Activated CD8-positive, alpha-beta memory T cell treated with anti-CD3 and anti-CD28 coated beads, Interleukin-2, amount 50 U/mL, for 24 hours (primary cell): ENCODE results near the gene DYNC2H1.
"Not testable (repeated sequence)": the region's sequence is repeated elsewhere in the genome, so short reads cannot be mapped to it uniquely, and the experiment has no call there.

Source experiments
- DNase-seq: peaks from one replicate; pipeline ENCODE4 v3.0.0-alpha.2; 2020; ENCODE audit errors: extremely low read depth

DYNC2H1 gene

GRCh38 chr11:103368145-103368544 is 258.9 kb downstream of the DYNC2H1 start:
- DNase-seq: no peak

- no peak for DNase-seq
Measured at GRCh38 chr11:103370076-103370475, 260.9 kb downstream of the DYNC2H1 start.

- no peak for DNase-seq
Measured at GRCh38 chr11:103372906-103373305, 263.7 kb downstream of the DYNC2H1 start.

GRCh38 chr11:103374227-103374626 is 265.0 kb downstream of the DYNC2H1 start:
- DNase-seq: not testable (repeated sequence)

- DNase-seq: no peak
Measured at GRCh38 chr11:103378931-103379330, 269.7 kb downstream of the DYNC2H1 start.

GRCh38 chr11:103380031-103380430 is 270.8 kb downstream of the DYNC2H1 start:
- no peak for DNase-seq

- no peak for DNase-seq
Measured at GRCh38 chr11:103384652-103385051, 275.4 kb downstream of the DYNC2H1 start.

GRCh38 chr11:103395612-103396011 is 286.4 kb downstream of the DYNC2H1 start:
- no peak for DNase-seq

- DNase-seq: no peak
Measured at GRCh38 chr11:103396237-103396636, 287.0 kb downstream of the DYNC2H1 start.

- DNase-seq: no peak
Measured at GRCh38 chr11:103397369-103397768, 288.1 kb downstream of the DYNC2H1 start.

GRCh38 chr11:103398829-103399228 is 289.6 kb downstream of the DYNC2H1 start:
- no peak for DNase-seq

GRCh38 chr11:103406357-103406756 is 297.1 kb downstream of the DYNC2H1 start:
- DNase-seq: no peak

- DNase-seq: no peak
Measured at GRCh38 chr11:103407641-103408040, 298.4 kb downstream of the DYNC2H1 start.

GRCh38 chr11:103413266-103413888 is 304.2 kb downstream of the DYNC2H1 start:
- DNase-seq: no peak

GRCh38 chr11:103418014-103418413 is 308.8 kb downstream of the DYNC2H1 start:
- no peak for DNase-seq

- DNase-seq: no peak
Measured at GRCh38 chr11:103420593-103420992, 311.4 kb downstream of the DYNC2H1 start.

- DNase-seq: no peak
Measured at GRCh38 chr11:103433386-103434072, 324.3 kb downstream of the DYNC2H1 start.

- no peak for DNase-seq
Measured at GRCh38 chr11:103434073-103434411, 324.8 kb downstream of the DYNC2H1 start.

GRCh38 chr11:103436131-103436770 is 327.0 kb downstream of the DYNC2H1 start:
- no peak for DNase-seq

- DNase-seq: no peak
Measured at GRCh38 chr11:103441021-103441420, 331.8 kb downstream of the DYNC2H1 start.

- no peak for DNase-seq
Measured at GRCh38 chr11:103448966-103449365, 339.7 kb downstream of the DYNC2H1 start.

- DNase-seq: no peak
Measured at GRCh38 chr11:103450241-103450640, 341.0 kb downstream of the DYNC2H1 start.

GRCh38 chr11:103453126-103453525 is 343.9 kb downstream of the DYNC2H1 start:
- no peak for DNase-seq
